ENCODE results near the gene LAIR2.

- TF ChIP-seq POLR2A (IDR thresholded peaks at IDR 0.05; ENCODE audit: extremely low read depth, insufficient read length) (no peak), CTCF (IDR thresholded peaks at IDR 0.05; ENCODE audit: low read depth, low read length) (no peak)
Measured at GRCh38 chr19:54459282-54460229, 43.1 kb upstream of the LAIR2 start.

Data from NB4 (cell line).